IPS DF 19.7 (cell line): ENCODE results near the gene IP6K3.

Experiments
- DNase-seq: peaks from one replicate; pipeline ENCODE4 v3.0.0-alpha.2; 2013; ENCODE audit warnings: low read depth, low spot score

IP6K3 gene, protein sequence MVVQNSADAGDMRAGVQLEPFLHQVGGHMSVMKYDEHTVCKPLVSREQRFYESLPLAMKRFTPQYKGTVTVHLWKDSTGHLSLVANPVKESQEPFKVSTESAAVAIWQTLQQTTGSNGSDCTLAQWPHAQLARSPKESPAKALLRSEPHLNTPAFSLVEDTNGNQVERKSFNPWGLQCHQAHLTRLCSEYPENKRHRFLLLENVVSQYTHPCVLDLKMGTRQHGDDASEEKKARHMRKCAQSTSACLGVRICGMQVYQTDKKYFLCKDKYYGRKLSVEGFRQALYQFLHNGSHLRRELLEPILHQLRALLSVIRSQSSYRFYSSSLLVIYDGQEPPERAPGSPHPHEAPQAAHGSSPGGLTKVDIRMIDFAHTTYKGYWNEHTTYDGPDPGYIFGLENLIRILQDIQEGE

GRCh38 chr6:33746651-33747100 is at the start of gene IP6K3:
Gene IP6K3, minus strand, starts transcription at chr6:33746905. Its CDS starts 11,429 bp downstream, at chr6:33735476.
- no peak for DNase-seq

GRCh38 chr6:33794910-33795623 is 48.4 kb upstream of the IP6K3 start:
- no peak for DNase-seq

- DNase-seq, result no peak
Measured at GRCh38 chr6:33792981-33793380, 46.3 kb upstream of the IP6K3 start.

GRCh38 chr6:33791620-33792019 is 44.9 kb upstream of the IP6K3 start:
- no peak for DNase-seq

DNA sequence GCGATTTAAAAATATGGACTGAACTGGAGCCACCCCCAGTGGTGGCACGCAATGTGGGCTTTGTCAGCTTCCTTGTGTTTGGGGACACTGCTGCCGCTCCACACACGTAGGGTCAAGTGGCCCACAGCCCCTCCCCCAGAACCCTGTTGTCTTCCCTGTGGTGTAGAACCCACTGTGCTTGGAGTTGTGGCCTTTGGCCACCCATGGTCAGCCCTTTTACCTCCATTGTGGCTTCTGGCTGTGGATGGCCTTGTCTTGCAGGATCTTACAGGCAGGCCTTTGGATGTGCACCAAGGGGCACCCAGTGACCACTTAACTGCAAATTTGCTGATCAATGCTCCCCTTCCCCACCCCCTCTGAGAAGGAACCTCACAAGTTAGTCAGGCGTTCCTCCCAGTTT is 44.2 kb upstream of the IP6K3 start:
- DNase-seq, result no peak

GRCh38 chr6:33790379-33790778 is 43.7 kb upstream of the IP6K3 start:
- DNase-seq, result no peak

GRCh38 chr6:33789550-33789895 is 42.8 kb upstream of the IP6K3 start:
- DNase-seq, result no peak

DNA sequence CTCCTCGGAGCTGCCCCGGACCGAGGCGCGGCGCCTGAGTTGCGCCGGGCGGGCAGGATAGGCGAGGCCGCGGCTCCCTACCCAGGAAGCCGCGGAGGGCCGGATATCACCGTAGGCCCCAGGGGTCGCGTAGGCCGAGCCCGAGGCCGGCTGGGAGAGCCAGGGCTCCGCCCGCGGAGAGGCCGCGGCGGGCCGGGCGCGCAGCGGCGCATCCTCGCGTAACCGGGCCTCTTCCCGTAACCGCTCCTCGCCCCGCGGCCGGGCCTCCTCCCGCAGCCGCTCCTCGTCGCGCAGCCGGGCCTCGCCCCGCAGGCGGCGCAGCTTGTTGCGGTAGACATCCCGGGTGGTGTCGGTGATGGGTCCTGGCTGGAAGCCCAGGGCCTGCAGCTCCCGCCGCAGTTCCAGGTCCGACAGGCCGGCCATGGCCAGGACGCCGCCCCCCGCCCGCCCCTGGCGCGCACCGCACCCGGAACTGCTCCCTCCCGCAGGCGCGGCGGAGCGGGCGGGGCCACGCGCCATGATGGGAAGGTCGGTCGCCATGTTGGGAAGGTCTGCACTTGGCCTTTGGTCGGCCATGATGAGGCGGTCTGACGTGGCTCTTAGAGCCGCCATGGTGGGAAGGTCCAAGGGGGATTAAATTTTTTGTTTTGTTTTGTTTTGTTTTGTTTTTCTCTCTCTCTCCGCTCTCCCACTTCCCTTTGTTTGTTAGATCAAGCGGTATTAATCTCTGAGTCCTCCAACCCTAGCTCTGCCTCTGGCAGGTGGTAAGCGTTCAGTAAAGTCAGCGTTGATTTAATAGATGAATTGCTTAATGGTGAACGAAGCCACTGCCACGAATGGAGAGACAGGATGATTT is 42.2 kb upstream of the IP6K3 start, which contains the start of gene LEMD2:
LEMD2 (minus strand) TSS at position 437 of the 856 bp plus-strand sequence; CDS start at position 423, 14 bp downstream.
- DNase-seq, result peak; percentile 67

DNA sequence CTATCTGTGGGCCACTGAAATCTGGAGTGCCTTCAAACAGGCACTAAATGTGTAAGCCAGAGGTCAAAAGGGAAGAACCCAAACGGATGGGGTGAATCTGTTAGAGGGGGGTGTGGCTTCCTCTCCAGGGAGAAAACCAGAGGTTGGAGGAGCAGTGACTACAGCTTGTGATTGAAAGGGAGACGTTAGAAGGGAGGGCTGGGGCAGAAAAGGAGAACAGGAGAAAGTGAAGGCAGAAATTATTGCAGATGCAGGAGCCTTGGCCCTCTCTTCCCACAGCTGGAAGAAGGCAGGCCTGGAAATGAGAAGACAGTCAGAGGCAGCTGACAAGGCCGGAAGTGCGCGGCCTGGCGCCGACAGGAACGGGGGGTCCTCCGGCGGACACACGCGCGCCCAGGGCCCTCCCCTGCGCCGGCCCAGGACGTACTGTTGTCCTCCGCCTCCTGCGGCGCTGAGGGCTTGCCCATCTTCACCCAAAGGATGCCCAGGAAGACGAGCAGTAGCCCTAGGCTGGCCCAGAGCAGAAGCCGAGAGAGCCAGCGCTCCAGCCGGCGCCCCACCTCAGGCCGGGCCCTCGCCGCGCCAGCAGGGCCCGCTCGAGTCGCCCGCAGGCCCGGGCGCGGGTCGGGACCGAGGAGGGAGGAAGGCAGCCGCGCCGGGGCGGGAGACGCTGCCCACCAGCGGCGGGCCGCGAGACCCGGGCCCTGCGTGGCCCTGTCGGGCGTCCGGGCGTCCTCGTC is 41.4 kb upstream of the IP6K3 start:
- no peak for DNase-seq

DNA sequence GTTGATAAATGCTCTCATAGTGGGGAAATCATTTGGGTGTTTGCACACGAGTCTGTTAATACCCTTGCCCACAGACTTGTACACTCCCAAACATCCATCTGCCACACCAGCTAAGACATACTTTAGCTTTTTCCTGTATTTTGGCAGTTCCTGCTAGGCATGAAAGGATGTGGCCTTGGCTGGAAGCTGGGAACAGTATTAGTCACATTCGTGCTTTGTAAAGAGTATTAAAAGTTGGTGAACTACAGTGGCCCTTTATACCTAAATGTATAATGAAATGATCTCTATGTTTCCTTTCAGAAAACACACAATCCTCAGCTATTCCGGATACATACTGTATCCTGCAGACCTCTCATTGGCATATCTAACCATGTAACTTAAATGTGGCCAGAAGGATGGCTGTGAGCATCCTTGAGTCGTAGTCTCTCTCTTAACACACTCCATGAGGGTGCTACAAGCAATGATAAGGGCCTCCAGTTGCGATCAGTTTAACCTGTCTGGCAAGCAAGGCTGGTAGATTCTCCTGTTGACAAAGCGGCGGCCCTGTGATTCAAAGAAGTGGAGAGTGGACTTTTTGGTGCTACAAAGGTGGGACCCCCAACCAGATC is 40.7 kb upstream of the IP6K3 start:
- no peak for DNase-seq

GRCh38 chr6:33786736-33787135 is 40.0 kb upstream of the IP6K3 start:
- DNase-seq, result no peak

GRCh38 chr6:33785778-33786177 is 39.1 kb upstream of the IP6K3 start:
- DNase-seq, result no peak

GRCh38 chr6:33784787-33785186 is 38.1 kb upstream of the IP6K3 start:
- DNase-seq, result no peak

GRCh38 chr6:33783781-33784520 is 37.2 kb upstream of the IP6K3 start:
- DNase-seq, result no peak

DNA sequence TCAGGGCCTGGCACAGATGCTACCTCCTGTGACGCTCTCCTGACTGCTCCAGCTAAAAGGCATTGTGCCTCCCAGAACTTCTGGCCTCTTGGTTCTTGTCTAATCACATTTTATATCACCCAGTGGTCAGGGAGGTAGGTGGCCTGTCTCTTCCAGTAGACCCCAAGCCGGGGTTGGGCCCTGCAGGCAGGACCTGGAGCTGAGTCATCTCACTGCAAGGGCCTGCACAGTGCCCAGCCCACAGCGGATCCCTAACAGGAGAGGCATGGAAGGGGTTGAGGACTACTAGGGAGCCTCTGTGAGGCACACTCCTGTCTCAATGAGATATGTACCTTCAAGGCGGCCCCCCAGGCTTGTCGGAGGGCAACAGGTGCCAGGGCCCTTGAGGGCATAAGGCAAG is 35.9 kb upstream of the IP6K3 start:
- DNase-seq, result no peak

DNA sequence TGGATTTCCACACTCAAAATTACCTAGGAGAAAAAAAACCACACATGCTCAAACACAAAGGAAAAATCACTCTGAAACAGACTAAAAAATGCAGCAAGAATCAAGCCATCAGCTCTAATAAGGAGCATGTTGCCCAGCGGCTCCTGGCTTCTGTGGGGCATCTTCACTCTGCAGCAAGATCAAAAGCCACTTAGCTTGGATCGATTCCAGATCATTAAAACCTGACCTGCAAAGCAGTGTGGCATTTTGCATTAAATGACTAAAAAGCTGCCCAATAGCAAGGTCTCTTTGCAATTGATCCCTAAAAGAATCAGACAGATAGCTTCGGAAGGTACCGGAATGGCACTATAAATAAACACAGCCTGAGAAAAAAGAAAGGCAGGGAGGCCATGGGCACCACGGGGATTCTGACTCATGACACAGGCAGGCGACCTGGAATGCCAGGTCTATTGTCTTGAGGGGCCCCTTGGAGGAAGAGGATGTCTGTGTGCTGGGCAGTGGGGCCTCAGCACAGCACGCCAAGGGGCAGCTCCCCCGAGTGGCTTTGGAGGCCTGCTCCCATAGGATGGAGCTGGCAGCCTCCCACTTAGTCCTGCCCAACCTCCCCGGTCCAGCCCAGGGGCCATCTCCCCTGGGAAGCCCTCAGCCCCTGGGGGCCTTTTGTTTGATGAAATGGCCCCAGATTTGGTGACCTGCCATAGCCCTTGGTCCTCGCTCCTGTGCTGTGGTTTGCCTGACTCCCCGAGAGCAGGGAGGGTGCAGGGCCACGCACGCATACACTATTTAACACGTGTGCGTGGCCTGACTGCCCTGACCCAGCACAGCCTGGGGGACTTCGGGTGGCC is 34.6 kb upstream of the IP6K3 start:
- DNase-seq, result peak; percentile 83

DNA sequence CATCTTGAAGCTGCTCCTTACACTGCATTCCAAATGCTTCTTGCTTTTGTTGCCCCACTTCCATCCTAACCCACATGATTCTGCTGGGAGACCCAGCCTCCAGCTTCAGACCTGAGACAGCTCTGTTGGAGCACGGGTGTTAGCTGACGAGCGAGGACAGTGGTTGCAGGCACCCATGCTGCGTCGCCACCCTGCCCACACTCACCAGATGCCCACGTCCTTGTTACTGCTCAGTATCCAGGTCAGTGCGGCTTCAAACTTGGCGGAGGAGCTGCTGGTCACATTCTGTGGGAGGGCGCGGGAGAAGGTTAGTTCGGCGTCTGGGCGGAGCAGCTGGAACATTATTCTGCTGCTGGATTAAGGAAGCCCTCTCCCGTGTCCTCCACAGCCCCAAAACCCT is 33.2 kb upstream of the IP6K3 start:
- DNase-seq, result no peak

DNA sequence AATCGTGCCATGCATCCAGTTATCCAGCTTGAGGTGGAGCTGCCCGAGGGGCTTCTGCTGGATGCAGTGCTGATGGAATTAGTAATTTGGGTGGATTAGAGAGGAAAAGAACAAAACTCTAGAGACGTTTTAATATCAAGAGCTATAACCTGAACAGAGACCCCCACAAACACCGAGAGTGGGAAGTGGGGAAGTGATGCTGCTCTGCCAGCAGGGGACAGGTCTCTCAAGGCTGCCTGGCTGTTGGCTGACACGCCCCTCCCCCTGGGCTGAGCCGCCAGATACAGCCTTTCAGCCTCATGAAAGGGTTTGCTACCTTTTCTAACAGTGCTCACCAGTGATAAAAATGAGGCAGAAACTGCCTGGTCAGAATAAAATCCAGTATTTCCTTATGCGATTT is 32.6 kb upstream of the IP6K3 start:
- DNase-seq, result no peak

DNA sequence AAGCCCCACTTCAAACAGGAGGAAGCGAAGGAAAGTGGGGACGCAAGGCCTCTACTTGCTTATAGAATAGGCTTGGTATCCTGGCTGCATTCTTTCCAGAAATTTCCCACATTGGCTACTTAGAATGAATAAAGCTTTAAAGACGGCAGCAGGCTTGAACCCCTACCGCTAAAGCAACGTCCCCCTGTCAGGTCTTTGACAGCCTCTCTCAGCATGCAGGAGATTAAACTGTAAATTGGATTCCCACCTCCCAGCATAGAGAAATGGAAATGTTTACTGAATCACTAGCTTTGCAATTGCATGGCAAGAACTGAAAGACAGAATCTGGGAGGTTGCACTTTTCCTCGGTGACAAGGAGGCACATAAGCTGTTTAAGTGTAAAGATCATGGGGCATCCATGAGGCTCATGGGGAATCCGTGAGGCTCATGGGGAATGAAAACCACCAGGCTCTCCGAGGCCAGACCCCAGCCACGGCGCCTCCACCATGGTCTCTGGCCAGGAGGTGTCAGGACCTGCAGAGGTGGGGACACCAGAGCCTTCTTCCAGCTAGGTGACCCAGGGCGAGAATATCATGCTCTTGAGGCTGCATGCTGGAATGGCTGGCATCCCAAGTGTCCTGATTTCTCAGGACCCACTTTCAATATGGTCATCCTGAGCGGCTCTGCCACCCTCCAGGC is 31.9 kb upstream of the IP6K3 start:
- DNase-seq, result no peak
